ENCODE data around the gene ADARB2.

DNA sequence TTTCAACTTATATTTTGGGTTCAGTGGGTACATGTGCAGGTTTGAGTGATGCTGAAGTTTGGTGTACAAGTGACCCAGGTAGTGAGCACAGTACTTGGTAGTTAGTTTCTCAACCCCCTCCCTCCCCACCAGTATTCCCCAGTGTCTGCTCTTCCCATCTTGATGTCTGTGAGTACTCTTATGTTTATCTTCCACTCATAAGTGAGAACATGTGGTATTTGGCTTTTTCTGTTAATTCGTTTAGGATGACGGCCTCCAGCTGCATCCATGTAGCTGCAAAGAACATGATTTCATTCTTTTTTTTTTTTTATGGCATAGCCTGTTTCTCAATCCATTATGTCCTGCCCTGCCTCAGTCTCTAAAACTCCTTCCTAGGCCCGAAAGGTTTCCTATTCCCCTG is 459.0 kb downstream of the ADARB2 start:
- TF ChIP-seq, protein P1, sequence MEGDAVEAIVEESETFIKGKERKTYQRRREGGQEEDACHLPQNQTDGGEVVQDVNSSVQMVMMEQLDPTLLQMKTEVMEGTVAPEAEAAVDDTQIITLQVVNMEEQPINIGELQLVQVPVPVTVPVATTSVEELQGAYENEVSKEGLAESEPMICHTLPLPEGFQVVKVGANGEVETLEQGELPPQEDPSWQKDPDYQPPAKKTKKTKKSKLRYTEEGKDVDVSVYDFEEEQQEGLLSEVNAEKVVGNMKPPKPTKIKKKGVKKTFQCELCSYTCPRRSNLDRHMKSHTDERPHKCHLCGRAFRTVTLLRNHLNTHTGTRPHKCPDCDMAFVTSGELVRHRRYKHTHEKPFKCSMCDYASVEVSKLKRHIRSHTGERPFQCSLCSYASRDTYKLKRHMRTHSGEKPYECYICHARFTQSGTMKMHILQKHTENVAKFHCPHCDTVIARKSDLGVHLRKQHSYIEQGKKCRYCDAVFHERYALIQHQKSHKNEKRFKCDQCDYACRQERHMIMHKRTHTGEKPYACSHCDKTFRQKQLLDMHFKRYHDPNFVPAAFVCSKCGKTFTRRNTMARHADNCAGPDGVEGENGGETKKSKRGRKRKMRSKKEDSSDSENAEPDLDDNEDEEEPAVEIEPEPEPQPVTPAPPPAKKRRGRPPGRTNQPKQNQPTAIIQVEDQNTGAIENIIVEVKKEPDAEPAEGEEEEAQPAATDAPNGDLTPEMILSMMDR (IDR thresholded peaks at IDR 0.05): no peak
- TF ChIP-seq EP300 (IDR thresholded peaks at IDR 0.05) (no peak), POLR2A (IDR thresholded peaks at IDR 0.05) (no peak)
